ENCODE results near the gene INO80E.

- TF ChIP-seq, protein P1, sequence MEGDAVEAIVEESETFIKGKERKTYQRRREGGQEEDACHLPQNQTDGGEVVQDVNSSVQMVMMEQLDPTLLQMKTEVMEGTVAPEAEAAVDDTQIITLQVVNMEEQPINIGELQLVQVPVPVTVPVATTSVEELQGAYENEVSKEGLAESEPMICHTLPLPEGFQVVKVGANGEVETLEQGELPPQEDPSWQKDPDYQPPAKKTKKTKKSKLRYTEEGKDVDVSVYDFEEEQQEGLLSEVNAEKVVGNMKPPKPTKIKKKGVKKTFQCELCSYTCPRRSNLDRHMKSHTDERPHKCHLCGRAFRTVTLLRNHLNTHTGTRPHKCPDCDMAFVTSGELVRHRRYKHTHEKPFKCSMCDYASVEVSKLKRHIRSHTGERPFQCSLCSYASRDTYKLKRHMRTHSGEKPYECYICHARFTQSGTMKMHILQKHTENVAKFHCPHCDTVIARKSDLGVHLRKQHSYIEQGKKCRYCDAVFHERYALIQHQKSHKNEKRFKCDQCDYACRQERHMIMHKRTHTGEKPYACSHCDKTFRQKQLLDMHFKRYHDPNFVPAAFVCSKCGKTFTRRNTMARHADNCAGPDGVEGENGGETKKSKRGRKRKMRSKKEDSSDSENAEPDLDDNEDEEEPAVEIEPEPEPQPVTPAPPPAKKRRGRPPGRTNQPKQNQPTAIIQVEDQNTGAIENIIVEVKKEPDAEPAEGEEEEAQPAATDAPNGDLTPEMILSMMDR (IDR thresholded peaks at IDR 0.05; ENCODE audit: control extremely low read depth in 1 of 3, insufficient read depth in 1 of 3, low read depth in 1 of 3, low read length in 3 of 3), result no peak
- TF ChIP-seq POLR2A (IDR thresholded peaks at IDR 0.05; ENCODE audit: control extremely low read depth in 1 of 2, low read depth in 2 of 2, low read length in 2 of 2) (no peak), RFX5 (IDR thresholded peaks at IDR 0.05; ENCODE audit: borderline replicate concordance, low read depth, low read length) (no peak), TBP (IDR thresholded peaks at IDR 0.05; ENCODE audit: low read depth, low read length) (no peak), SP1 (IDR thresholded peaks at IDR 0.05; ENCODE audit: low read depth, low read length) (no peak), TEAD4 (IDR thresholded peaks at IDR 0.05; ENCODE audit: low read depth, low read length) (no peak), SIRT6 (IDR thresholded peaks at IDR 0.05; ENCODE audit: low read length) (no peak), CHD2 (IDR thresholded peaks at IDR 0.05; ENCODE audit: low read length) (no peak), SUZ12 (IDR thresholded peaks at IDR 0.05; ENCODE audit: low read length) (no peak), POLR2AphosphoS5 (IDR thresholded peaks at IDR 0.05; ENCODE audit: low read depth, low read length) (no peak)
Observed at GRCh38 chr16:29961127-29961478, 34.9 kb upstream of the INO80E start.
